Hepatocyte (in vitro differentiated cells): ENCODE results near the gene POLR1C. TPM values are rescaled to one million over a fixed set of nuclear protein-coding genes. Genes with fewer than 3 reads are reported as not detected.
"Not testable (repeated sequence)": the region's sequence is repeated elsewhere in the genome, so short reads cannot be mapped to it uniquely, and the experiment has no call there.

Source experiments
- DNase-seq: peaks from one replicate; pipeline ENCODE4 v3.0.0-alpha.2; 2016; ENCODE audit warnings: low spot score
- H2AFZ ChIP-seq: fragments of 200-600 bp; sonication (generic); 2 replicates; pipeline ENCODE4 v1.6.0; 2016; ENCODE audit warnings: antibody characterized with exemption, mild to moderate bottlenecking
- H3K27ac ChIP-seq: fragments of 200-600 bp; sonication (generic); 2 replicates; pipeline ENCODE4 v1.5.1; 2016; ENCODE audit warnings: mild to moderate bottlenecking
- H3K27me3 ChIP-seq: fragments of 200-600 bp; sonication (generic); 2 replicates; pipeline ENCODE4 v1.6.1; 2016
- H3K36me3 ChIP-seq: fragments of 200-600 bp; sonication (generic); replicated peaks from 2 replicates; pipeline ENCODE4 v1.5.1; 2016; ENCODE audit warnings: low read depth; ENCODE audit not compliant: insufficient read depth
- H3K4me1 ChIP-seq: fragments of 200-600 bp; sonication (generic); 2 replicates; pipeline ENCODE4 v1.5.1; 2016; ENCODE audit warnings: mild to moderate bottlenecking, moderate library complexity; ENCODE audit not compliant: insufficient read depth
- H3K4me2 ChIP-seq: fragments of 200-600 bp; sonication (generic); 2 replicates; pipeline ENCODE4 v1.6.0; 2016
- H3K4me3 ChIP-seq: fragments of 200-600 bp; sonication (generic); 2 replicates; pipeline ENCODE4 v1.5.1; 2016; ENCODE audit warnings: mild to moderate bottlenecking
- H3K79me2 ChIP-seq: fragments of 200-600 bp; sonication (generic); 2 replicates; pipeline ENCODE4 v1.6.0; 2017; ENCODE audit warnings: mild to moderate bottlenecking
- H3K9me2 ChIP-seq: fragments of 200-600 bp; sonication (generic); replicated peaks from 2 replicates; pipeline ENCODE4 v1.6.0; 2017; ENCODE audit warnings: mild to moderate bottlenecking; ENCODE audit not compliant: insufficient read depth
- H3K9me3 ChIP-seq: fragments of 200-600 bp; sonication (generic); 2 replicates; pipeline ENCODE4 v1.5.1; 2016; ENCODE audit warnings: low read depth, mild to moderate bottlenecking
- H4K20me1 ChIP-seq: fragments of 200-600 bp; sonication (generic); 2 replicates; pipeline ENCODE4 v1.6.0; 2016; ENCODE audit warnings: mild to moderate bottlenecking; ENCODE audit not compliant: insufficient read depth, poor library complexity, severe bottlenecking
- CTCF ChIP-seq: fragments of 200-600 bp; sonication (generic); IDR thresholded peaks from 2 replicates; pipeline ENCODE4 v1.5.1; 2016; ENCODE audit warnings: antibody characterized with exemption, mild to moderate bottlenecking; ENCODE audit not compliant: poor library complexity
- EZH2 ChIP-seq: fragments of 200-600 bp; sonication (generic); IDR thresholded peaks from 2 replicates; pipeline ENCODE4 v1.6.1; 2016; ENCODE audit warnings: antibody characterized with exemption, mild to moderate bottlenecking, borderline replicate concordance
- EZH2phosphoT487 ChIP-seq: fragments of 200-600 bp; sonication (generic); IDR thresholded peaks from one replicate; pipeline ENCODE4 v1.6.1; 2018; ENCODE audit warnings: antibody characterized with exemption, mild to moderate bottlenecking, low read depth, moderate library complexity; ENCODE audit not compliant: unreplicated experiment, severe bottlenecking
- WGBS: methylation state at CpG from one replicate; pipeline ENCODE4 v1.1.6; 2016; ENCODE audit warnings: low lambda C conversion rate; ENCODE audit errors: missing lambda C conversion rate; 5-methylcytosine and 5-hydroxymethylcytosine counted together
- polyA plus RNA-seq: library from polyadenylated mRNA; unstranded; fragments of >200 nt; fragmentation: Nextera tagmentation; extraction: Ambion mirVana; gene quantifications from 2 replicates; pipeline ENCODE4 v1.2.1, GENCODE V29; 2016
- total RNA-seq: library from RNA; depleted of rRNA; stranded (reverse); fragments of >200 nt; gene quantifications from 2 replicates; pipeline ENCODE4 v1.2.3, GENCODE V29; 2014

POLR1C gene
- 26.1 and 37.7 TPM in 2 replicates for total RNA-seq
- 33.7 and 36.2 TPM in 2 replicates for polyA plus RNA-seq

GRCh38 chr6:43516697-43517504, at the start of gene POLR1C, which contains the start of gene YIPF3:
Gene POLR1C, plus strand, starts transcription at chr6:43517089. Its CDS starts 21 bp downstream, at chr6:43517110.
Gene YIPF3, minus strand, starts transcription at chr6:43516926. Its CDS starts 119 bp downstream, at chr6:43516807.
- peak within 1 kb of the TSS; percentile 87 for H3K27ac ChIP-seq
- peak; percentile 100 for DNase-seq
- peaks cover 19% of the 10 kb centered on the region for H3K4me1 ChIP-seq
- H3K36me3 ChIP-seq, result no peaks in the 10 kb centered on the region
- no peaks in the 10 kb centered on the region for H3K27me3 ChIP-seq
- no peaks in the 10 kb centered on the region for H3K9me3 ChIP-seq
- H4K20me1 ChIP-seq, result peaks cover 10% of the 10 kb centered on the region
- H3K79me2 ChIP-seq, result peaks cover 49% of the 10 kb centered on the region
- H3K4me2 ChIP-seq, result peak within 1 kb of the TSS; percentile 95
- H3K4me3 ChIP-seq, result peak within 1 kb of the TSS; percentile 73
- H2AFZ ChIP-seq, result peak within 1 kb of the TSS; percentile 54
- WGBS, result 1% methylated on average over 57 of the region's 57 CpGs
- H3K9me2 ChIP-seq, result no peaks in the 10 kb centered on the region
- TF ChIP-seq EZH2phosphoT487 (no peak), EZH2 (no peak), CTCF (no peak)

- H3K27ac ChIP-seq, H3K9me2 ChIP-seq, DNase-seq, H3K9me3 ChIP-seq, H3K27me3 ChIP-seq, H3K4me3 ChIP-seq, H3K4me1 ChIP-seq, H3K4me2 ChIP-seq, H4K20me1 ChIP-seq, H3K79me2 ChIP-seq, H3K36me3 ChIP-seq, H2AFZ ChIP-seq: not testable (repeated sequence)
- 75% methylated on average over 5 of the region's 5 CpGs for WGBS
Observed at GRCh38 chr6:43467265-43467664, 49.6 kb upstream of the POLR1C start.

GRCh38 chr6:43467752-43468151, 49.1 kb upstream of the POLR1C start:
- Histone ChIP-seq H4K20me1 (no peaks in the 10 kb centered on the region), H3K4me1 (no peaks in the 10 kb centered on the region), H3K79me2 (no peaks in the 10 kb centered on the region), H2AFZ (no peak overlapping the region), H3K27ac (no peak overlapping the region), H3K9me3 (no peaks in the 10 kb centered on the region), H3K36me3 (no peaks in the 10 kb centered on the region), H3K4me3 (no peak overlapping the region), H3K27me3 (no peaks in the 10 kb centered on the region), H3K4me2 (no peak overlapping the region), H3K9me2 (no peaks in the 10 kb centered on the region)
- 77% methylated on average over 4 of the region's 4 CpGs for WGBS
- TF ChIP-seq EZH2phosphoT487, result no peak
- TF ChIP-seq EZH2, result no peak
- TF ChIP-seq CTCF, result no peak
- DNase-seq, result no peak

- Histone ChIP-seq H2AFZ (no peak overlapping the region), H3K4me2 (no peak overlapping the region), H3K4me1 (no peaks in the 10 kb centered on the region), H3K27ac (no peak overlapping the region), H3K4me3 (no peak overlapping the region), H3K9me2 (no peaks in the 10 kb centered on the region), H4K20me1 (no peaks in the 10 kb centered on the region), H3K27me3 (no peaks in the 10 kb centered on the region), H3K79me2 (no peaks in the 10 kb centered on the region), H3K36me3 (no peaks in the 10 kb centered on the region), H3K9me3 (no peaks in the 10 kb centered on the region)
- DNase-seq, result no peak
- WGBS, result 81% methylated on average over 4 of the region's 4 CpGs
- TF ChIP-seq EZH2phosphoT487 (no peak), CTCF (no peak), EZH2 (no peak)
Observed at GRCh38 chr6:43468240-43468639, 48.6 kb upstream of the POLR1C start.
